GM12878 (cell line): ENCODE data around the gene PANX2. TPM values are rescaled to one million over a fixed set of nuclear protein-coding genes. Genes with fewer than 3 reads are reported as not detected.

Source experiments
- BCLAF1 ChIP-seq: fragments of 450-650 bp; IDR thresholded peaks from 2 replicates; pipeline ENCODE4 v1.6.1; 2017; ENCODE audit warnings: antibody characterized with exemption, mild to moderate bottlenecking, moderate library complexity
- CREM ChIP-seq: IDR thresholded peaks from 2 replicates; pipeline ENCODE4 v1.6.1; 2014; ENCODE audit warnings: antibody characterized with exemption, low read depth
- HDGF ChIP-seq: fragments of 450-650 bp; IDR thresholded peaks from 2 replicates; pipeline ENCODE4 v1.6.1; 2016; ENCODE audit warnings: antibody characterized with exemption
- SIN3A ChIP-seq: IDR thresholded peaks from 2 replicates; pipeline ENCODE4 v1.6.1; 2012; ENCODE audit warnings: low read depth, low read length, improper control_type of control experiment
- TARDBP ChIP-seq: IDR thresholded peaks from 2 replicates; pipeline ENCODE4 v1.6.1; 2016; ENCODE audit warnings: borderline replicate concordance
- ZBTB40 ChIP-seq: fragments of 450-650 bp; IDR thresholded peaks from 2 replicates; pipeline ENCODE4 v1.6.1; 2016; ENCODE audit warnings: mild to moderate bottlenecking, moderate library complexity, borderline replicate concordance
- polyA plus RNA-seq, 11 experiments: library from polyadenylated mRNA; depleted of rRNA in 4 of 11; unstranded in 6 of 11; stranded (reverse) in 5 of 11; fragments of >200 nt; fragmentation: Nextera tagmentation in 4 of 11; fragmentation: Illumina TruSeq in 1 of 11; extraction: Ambion mirVana in 4 of 11; extraction: Trizol in 1 of 11; gene quantifications; 1 replicate in 1 of 11; 2 replicates in 10 of 11; pipeline versions ENCODE4 v1.2.1 to v1.2.3, GENCODE V29; 2011 to 2016; ENCODE audit warnings: inconsistent platforms in 2 of 11, missing spikeins in 2 of 11, low read depth in 1 of 11
- total RNA-seq, 4 experiments: library from RNA; depleted of rRNA in 3 of 4; stranded (reverse); fragments of >200 nt in 3 of 4; fragmentation: Illumina TruSeq in 1 of 4; extraction: Trizol in 1 of 4; gene quantifications; 2 replicates each; pipeline versions ENCODE4 v1.2.1 to v1.2.3, GENCODE V29; 2013 to 2021
- TF ChIP-seq, protein P1 (sequence below): IDR thresholded peaks from 2 replicates; pipeline ENCODE4 v1.6.1; 2011; ENCODE audit warnings: low read depth, mild to moderate bottlenecking, low read length, moderate library complexity, borderline replicate concordance; ENCODE audit errors: extremely low read depth

The PANX2 gene
- total and polyA plus RNA-seq, 10 of the 15 experiments (the other 5 are each of a cell fraction or from before 2014, with no cell fraction given) = 0.04 to 0.44 (median 0.17) TPM; not detected in 5

- TF ChIP-seq ZBTB40 (no peak), BCLAF1 (no peak), TARDBP (no peak), SIN3A (no peak), CREM (no peak), HDGF (no peak)
- TF ChIP-seq, protein P1, sequence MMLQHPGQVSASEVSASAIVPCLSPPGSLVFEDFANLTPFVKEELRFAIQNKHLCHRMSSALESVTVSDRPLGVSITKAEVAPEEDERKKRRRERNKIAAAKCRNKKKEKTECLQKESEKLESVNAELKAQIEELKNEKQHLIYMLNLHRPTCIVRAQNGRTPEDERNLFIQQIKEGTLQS = no peak
These were observed 53.5 kb downstream of the PANX2 start (continued) for GRCh38 chr22:50224071-50224470.
